K562 (cell line): Measurements from ENCODE around the gene EMP2. TPM values are rescaled to one million over a fixed set of nuclear protein-coding genes. Genes with fewer than 3 reads are reported as not detected.

Experiments used
- ATAC-seq: fragments of 200-7000 bp; cut with Tn5 transposase; 3 replicates; pipeline ENCODE4 v1.9.1; 2020; ENCODE audit warnings: moderate library complexity
- BruUV-seq: library from RNA; stranded (reverse); fragments of 400-500 nt; replicated peaks from 2 replicates; lab custom pipeline; 2021; lab: Mats Ljungman, UMichigan
- CTCF ChIA-PET: fragments of 300-600 bp; formaldehyde crosslinking; extraction: SDS; loops from one replicate; lab custom pipeline; 2021; ENCODE audit warnings: low intra/inter-chr PET ratio; lab: Yijun Ruan, JAX
- POLR2A ChIA-PET: fragments of 300-600, 350-650 bp; sonication (Branson Sonifier 250); formaldehyde crosslinking; extraction: SDS; loops from one replicate; lab custom pipeline; 2021; ENCODE audit warnings: antibody characterized with exemption, inconsistent platforms; lab: Yijun Ruan, JAX
- DNase-seq, 4 experiments: peaks; one replicate each; pipeline versions ENCODE4 v3.0.0 to v3.0.0-alpha.2; 2011 to 2018; ENCODE audit warnings: low spot score in 3 of 4, mixed read lengths in 3 of 4; ENCODE audit errors: extremely low read depth in 1 of 4
- FAIRE-seq: peaks from 2 replicates; lab custom pipeline; 2011; peaks lifted over from hg19 to GRCh38; lab: Jason Lieb, UNC
- H2AFZ ChIP-seq: 2 replicates; pipeline ENCODE4 v1.6.0; 2011; ENCODE audit warnings: low read depth, low read length, control low read depth, inconsistent platforms
- H3K27ac ChIP-seq: fragments of 200-600 bp; 3 replicates; pipeline ENCODE4 v1.8.0; 2011; ENCODE audit warnings: low read depth, mild to moderate bottlenecking, control low read depth, inconsistent platforms, low read length, moderate library complexity, mixed read lengths; ENCODE audit errors: extremely low read depth
- H3K27me3 ChIP-seq, 2 experiments: fragments of 300-600 bp in 1 of 2; 2 replicates in 1 of 2; 3 replicates in 1 of 2; pipeline versions ENCODE4 v1.6.0 to v1.8.0; 2011; ENCODE audit warnings: inconsistent platforms in 2 of 2, low read length in 2 of 2, mild to moderate bottlenecking in 1 of 2, mixed read lengths in 1 of 2, moderate library complexity in 1 of 2; ENCODE audit not compliant: control insufficient read depth in 2 of 2, insufficient read depth in 2 of 2
- H3K36me3 ChIP-seq: fragments of 300-600 bp; 3 replicates; pipeline ENCODE4 v1.8.0; 2011; ENCODE audit warnings: mild to moderate bottlenecking, low read length, inconsistent platforms; ENCODE audit not compliant: control insufficient read depth, insufficient read depth
- H3K4me1 ChIP-seq, 2 experiments: fragments of 200-600 bp in 1 of 2; replicated peaks in 1 of 2; 2 replicates in 1 of 2; 3 replicates in 1 of 2; pipeline versions ENCODE4 v1.5.1 to v1.8.0; 2011; ENCODE audit warnings: inconsistent platforms in 2 of 2, low read length in 2 of 2, mild to moderate bottlenecking in 1 of 2, mixed read lengths in 1 of 2, moderate library complexity in 1 of 2; ENCODE audit not compliant: control insufficient read depth in 2 of 2, insufficient read depth in 2 of 2
- H3K4me2 ChIP-seq: 2 replicates; pipeline ENCODE4 v1.6.1; 2011; ENCODE audit warnings: low read length, control low read depth, inconsistent platforms, mixed read lengths; ENCODE audit not compliant: insufficient read depth
- H3K4me3 ChIP-seq: fragments of 200-600 bp; sonication (generic), shearing (Covaris generic); 2 replicates; pipeline ENCODE4 v1.5.1; 2016; ENCODE audit warnings: control low read depth, inconsistent platforms
- H3K79me2 ChIP-seq: fragments of 200-600 bp; 3 replicates; pipeline ENCODE4 v1.8.0; 2011; ENCODE audit warnings: low read length, inconsistent platforms; ENCODE audit not compliant: control insufficient read depth, insufficient read depth
- H3K9ac ChIP-seq, 2 experiments: 2 replicates each; pipeline versions ENCODE4 v1.6.0 to v1.6.1; 2011; ENCODE audit warnings: low read depth in 2 of 2, low read length in 2 of 2, control low read depth in 1 of 2, inconsistent platforms in 1 of 2, mild to moderate bottlenecking in 1 of 2, mixed read lengths in 1 of 2; ENCODE audit not compliant: insufficient read depth in 1 of 2
- H3K9me1 ChIP-seq: one replicate; pipeline ENCODE4 v1.6.0; 2011; ENCODE audit warnings: inconsistent platforms, mild to moderate bottlenecking, low read length, moderate library complexity; ENCODE audit not compliant: control insufficient read depth, insufficient read depth
- H3K9me3 ChIP-seq: replicated peaks from 2 replicates; pipeline ENCODE4 v1.5.1; 2011; ENCODE audit warnings: low read depth, low read length, inconsistent platforms; ENCODE audit not compliant: control insufficient read depth, insufficient read depth
- H4K20me1 ChIP-seq: replicated peaks from 2 replicates; pipeline ENCODE4 v1.6.1; 2011; ENCODE audit warnings: low read length, inconsistent platforms, mixed read lengths; ENCODE audit not compliant: control insufficient read depth, insufficient read depth
- CEBPB ChIP-seq: fragments of 450-650 bp; IDR thresholded peaks from 2 replicates; pipeline ENCODE4 v1.6.1; 2016; ENCODE audit warnings: missing genetic modification characterization, missing compliant biosample characterization
- CHD1 ChIP-seq: fragments of 200-600 bp; sonication (generic); IDR thresholded peaks from one replicate; pipeline ENCODE4 v1.6.1; 2012; ENCODE audit warnings: mild to moderate bottlenecking, moderate library complexity, low read length, inconsistent platforms
- E4F1 ChIP-seq: fragments of 250-450 bp; sonication (Bioruptor Pico); IDR thresholded peaks from 2 replicates; pipeline ENCODE4 v1.5.0; 2021; ENCODE audit warnings: mild to moderate bottlenecking, borderline replicate concordance
- FOXA3 ChIP-seq, 2 experiments: fragments of 450-650 bp in 1 of 2; sonication (generic) in 1 of 2; formaldehyde crosslinking; IDR thresholded peaks in 1 of 2; conservative IDR thresholded peaks in 1 of 2; 2 replicates each; pipeline versions ENCODE4 v1.4.0 to v1.8.0; 2020 to 2022; ENCODE audit warnings: mild to moderate bottlenecking in 2 of 2, missing genetic modification reagents in 1 of 2
- HMBOX1 ChIP-seq: sonication (generic); IDR thresholded peaks from 2 replicates; pipeline ENCODE4 v1.6.1; 2016
- NR0B1 ChIP-seq: fragments of 450-650 bp; IDR thresholded peaks from one replicate; pipeline ENCODE4 v1.6.1; 2018; ENCODE audit warnings: mild to moderate bottlenecking, moderate library complexity; ENCODE audit not compliant: partially characterized antibody
- VEZF1 ChIP-seq: fragments of 200-800 bp; sonication (Bioruptor generic); IDR thresholded peaks from 2 replicates; pipeline ENCODE4 v1.6.1; 2017; ENCODE audit warnings: missing genetic modification characterization, missing compliant biosample characterization
- ZBED1 ChIP-seq: IDR thresholded peaks from 2 replicates; pipeline ENCODE4 v1.6.1; 2014
- ZNF24 ChIP-seq: fragments of 450-650 bp; IDR thresholded peaks from 2 replicates; pipeline ENCODE4 v1.6.1; 2016
- ZNF280B ChIP-seq: fragments of 250-450 bp; sonication (Bioruptor Pico); IDR thresholded peaks from 2 replicates; pipeline ENCODE4 v1.5.1; 2021; ENCODE audit warnings: mild to moderate bottlenecking
- WGBS: fragments of 100-300 bp; shearing (Covaris generic); methylation state at CpG from one replicate; pipeline ENCODE4 v1.1.6; 2016; ENCODE audit warnings: low coverage, mixed read lengths; ENCODE audit not compliant: insufficient coverage; ENCODE audit errors: missing lambda C conversion rate; 5-methylcytosine and 5-hydroxymethylcytosine counted together
- in situ Hi-C: fragments of 300-500 bp; cut with MboI; formaldehyde crosslinking; loops from 4 replicates; pipeline ENCODE4 v1.15.0; 2018; ENCODE audit warnings: inconsistent platforms, mixed read lengths
- intact Hi-C: fragments of 100-400 bp; cut with micrococcal nuclease; formaldehyde crosslinking; loops from 2 replicates; pipeline ENCODE4 v1.14.2; 2022
- polyA plus RNA-seq, 8 experiments: library from polyadenylated mRNA; depleted of rRNA in 4 of 8; stranded (reverse) in 5 of 8; unstranded in 3 of 8; fragments of >200 nt; fragmentation: Nextera tagmentation in 2 of 8; fragmentation: Illumina TruSeq in 1 of 8; extraction: Ambion mirVana in 2 of 8; extraction: Trizol in 1 of 8; gene quantifications; 2 replicates each; pipeline versions ENCODE4 v1.2.1 to v1.2.3, GENCODE V29; 2011 to 2014; ENCODE audit warnings: inconsistent platforms in 1 of 8, missing spikeins in 1 of 8
- total RNA-seq, 7 experiments: library from RNA; depleted of rRNA in 6 of 7; stranded (reverse); fragments of >200 nt in 6 of 7; fragmentation: Illumina TruSeq in 2 of 7; extraction: Trizol in 2 of 7; gene quantifications; 2 replicates each; pipeline versions ENCODE4 v1.2.1 to v1.2.3, GENCODE V29; 2011 to 2021; ENCODE audit warnings: low replicate concordance in 1 of 7

Gene EMP2
- total and polyA plus RNA-seq, 9 of the 15 experiments (the other 6 are each of a cell fraction or from before 2014, with no cell fraction given), result 0.73 to 6.2 (median 3.1) TPM

- TF ChIP-seq NR0B1, result no peak
- TF ChIP-seq ZNF24, result no peak
- no peak for TF ChIP-seq HMBOX1
These were observed 49.2 kb upstream of the EMP2 start (continued) for GRCh38 chr16:10629592-10629963.

- Histone ChIP-seq H4K20me1 (no peaks in the 10 kb centered on the region), H2AFZ (peak overlapping the region; percentile 46), H3K9ac (no peak overlapping the region), H3K36me3 (no peaks in the 10 kb centered on the region), H3K4me2 (no peak overlapping the region), H3K27ac (no peak overlapping the region; the same call in 2 of the 3 replicates), H3K27me3 (no peaks in the 10 kb centered on the region; a peak in 1 of 5 replicates), H3K9me3 (no peaks in the 10 kb centered on the region), H3K79me2 (no peaks in the 10 kb centered on the region), H3K4me1 (peaks cover 21 to 30% of the 10 kb centered on the region in 2 experiments; a peak in 4 of 5 replicates), H3K9me1 (no peaks in the 10 kb centered on the region), H3K4me3 (no peak overlapping the region)
- DNase-seq (peak in 1 of 4 experiments; percentile 23), ATAC-seq (no peak), FAIRE-seq (no peak)
- no TSS peak for BruUV-seq
- ChIA-PET CTCF (no interaction called here), POLR2A (no interaction called here)
- intact Hi-C loops, result loop anchor here (5.0 kb wide), 1 partner anchor 103 kb away; no protein-coding TSS in a partner anchor
- in situ Hi-C loops, result no loop called here
- WGBS, result 67% methylated on average over 12 of the region's 12 CpGs
- no peak for TF ChIP-seq ZBED1
- peak; percentile 28; the same call in 1 of the 2 replicates for TF ChIP-seq CEBPB
- TF ChIP-seq VEZF1, result no peak
- peak in 1 of 2 experiments; percentile 40; a peak in 2 of 4 replicates for TF ChIP-seq FOXA3 (CRISPR knock-in tag; conservative IDR thresholded peaks at IDR 0.05 in 1 of 2, IDR thresholded peaks at IDR 0.05 in 1 of 2)
- no peak for TF ChIP-seq CHD1
- TF ChIP-seq E4F1, result no peak
- TF ChIP-seq ZNF280B, result no peak
These were observed 45.4 kb upstream of the EMP2 start for GRCh38 chr16:10625595-10626357.
